Measurements from ENCODE around the gene PRDM7. TPM values are rescaled to one million over a fixed set of nuclear protein-coding genes. Genes with fewer than 3 reads are reported as not detected.

Gene PRDM7
- total and polyA plus RNA-seq, 2 donors (not counting 1 experiment from before 2014, with no cell fraction given) = not detected

GRCh38 chr16:90019543-90020259, 57.4 kb downstream of the PRDM7 start:
- peak overlapping the region; percentile 86 for H3K4me3 Mint-ChIP-seq
- intact Hi-C loops (cut with micrococcal nuclease) = loop anchor here (5.0 to 10.0 kb wide), 2 partner anchors 72 to 95 kb away; partner anchors contain the start of genes DEF8 and TUBB3
- DNase-seq = peak; percentile 77
- H3K9ac ChIP-seq (ENCODE audit: low read length) = peak overlapping the region; percentile 58
- peak overlapping the region in 4 of 5 experiments; percentile 44 to 64 (median 54) for H3K4me3 ChIP-seq (ENCODE audit: control extremely low read depth in 1 of 5, extremely low read depth in 1 of 5, insufficient read depth in 1 of 5, low read depth in 2 of 5, low read length in 4 of 5)
- H3K79me2 ChIP-seq (ENCODE audit: control insufficient read depth, insufficient read depth, low read length) = peaks cover 6% of the 10 kb centered on the region
- peak; percentile 75 for ATAC-seq (ENCODE audit: low read depth)
- H3K27ac Mint-ChIP-seq = peak overlapping the region; percentile 67
- ChIA-PET POLR2A (no interaction called here), CTCF (interaction anchor here (1.0 to 2.3 kb wide), 7 partner anchors 10 to 110 kb away, joined by 3 to 8 read pairs (median 5); no protein-coding TSS in a partner anchor)
- H3K27me3 ChIP-seq (replicated peaks in 1 of 4; ENCODE audit: control extremely low read depth in 1 of 4, control insufficient read depth in 3 of 4, insufficient read depth in 4 of 4, low read length in 3 of 4) = peaks cover 0 to 21% (median 6%) of the 10 kb centered on the region in 4 experiments
- H3K27me3 Mint-ChIP-seq = peaks cover 15% of the 10 kb centered on the region
- peak overlapping the region; percentile 78 for H2AFZ ChIP-seq (ENCODE audit: insufficient read depth, low read depth, low read length, poor library complexity, severe bottlenecking)
- TF ChIP-seq CTCF (IDR thresholded peaks at IDR 0.05) (no peak), EZH2 (IDR thresholded peaks at IDR 0.05; ENCODE audit: borderline replicate concordance, insufficient read depth, low read depth, low read length, poor library complexity, severe bottlenecking) (no peak)
- 4% methylated on average over 41 of the region's 57 CpGs for WGBS (ENCODE audit: insufficient coverage)
- no peaks in the 10 kb centered on the region for H3K9me3 Mint-ChIP-seq (ENCODE audit: insufficient read depth)
- H3K4me2 ChIP-seq (replicated peaks; ENCODE audit: low read depth, low read length, poor library complexity, severe bottlenecking) = peak overlapping the region; percentile 97
- H3K4me1 Mint-ChIP-seq = peaks cover 34% of the 10 kb centered on the region
- peaks cover 28 to 40% of the 10 kb centered on the region in 2 donors for H3K4me1 ChIP-seq (ENCODE audit: control insufficient read depth in 2 of 2, insufficient read depth in 2 of 2, low read length in 2 of 2)
- H4K20me1 ChIP-seq (ENCODE audit: control insufficient read depth, insufficient read depth, low read length, poor library complexity, severe bottlenecking) = no peaks in the 10 kb centered on the region
- no peaks in the 10 kb centered on the region for H3K36me3 ChIP-seq (replicated peaks in 1 of 2; ENCODE audit: control extremely low read depth in 1 of 2, control insufficient read depth in 1 of 2, extremely low read depth in 1 of 2, insufficient read depth in 2 of 2, low read length in 1 of 2)
- no peak overlapping the region for H3K27ac ChIP-seq (ENCODE audit: low read length in 2 of 2)
- H3K9me3 ChIP-seq (ENCODE audit: control extremely low read depth in 1 of 3, control insufficient read depth in 2 of 3, insufficient read depth in 1 of 3, low read length in 2 of 3) = peaks cover 0 to 5% (median 0%) of the 10 kb centered on the region in 3 donors

Data from B cell (primary cell).